ENCODE data around the gene C19orf12.

- TF ChIP-seq CTCF (IDR thresholded peaks at IDR 0.05; ENCODE audit: low read depth, low read length) (no peak), POLR2A (IDR thresholded peaks at IDR 0.05; ENCODE audit: extremely low read depth, insufficient read length) (no peak)
Observed at GRCh38 chr19:29741226-29741625, 26.2 kb upstream of the C19orf12 start.

All from NB4 (cell line).